Measurements from ENCODE around the gene DUS2. TPM values are rescaled to one million over a fixed set of nuclear protein-coding genes. Genes with fewer than 3 reads are reported as not detected.

Gene DUS2
- total RNA-seq, 1 donor from 2014 or later: 27.8 TPM

GRCh38 chr16:68040506-68041288 is 17.6 kb downstream of the DUS2 start:
- intact Hi-C loops (cut with micrococcal nuclease): loop anchor here (1.0 to 2.0 kb wide), 11 partner anchors 18 to 519 kb away; partner anchors contain the start of genes DDX28, DUS2, NFATC3 and PSMB10

DNA sequence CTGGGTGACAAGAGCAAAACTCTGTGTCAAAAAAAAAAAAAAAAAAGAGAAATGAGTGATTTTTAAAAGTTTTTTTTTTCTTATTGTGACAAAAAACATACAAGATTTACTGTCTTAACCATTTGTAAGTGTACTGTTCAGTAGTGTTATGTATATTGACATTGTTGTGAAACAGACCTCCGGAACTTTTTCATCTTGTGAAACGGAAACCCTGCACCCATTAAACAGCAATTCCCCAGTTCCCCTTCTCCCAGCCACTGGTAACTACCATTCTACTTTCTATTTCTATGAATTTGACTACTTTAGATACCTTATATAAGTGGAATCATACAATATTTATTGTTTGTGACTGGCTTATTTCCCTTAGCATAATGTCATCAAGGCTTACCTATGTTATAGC is 18.7 kb downstream of the DUS2 start:
- intact Hi-C loops (cut with micrococcal nuclease): loop anchor here (2.0 kb wide), 1 partner anchor 19 kb away; the partner anchor contains the start of genes DDX28 and DUS2

DNA sequence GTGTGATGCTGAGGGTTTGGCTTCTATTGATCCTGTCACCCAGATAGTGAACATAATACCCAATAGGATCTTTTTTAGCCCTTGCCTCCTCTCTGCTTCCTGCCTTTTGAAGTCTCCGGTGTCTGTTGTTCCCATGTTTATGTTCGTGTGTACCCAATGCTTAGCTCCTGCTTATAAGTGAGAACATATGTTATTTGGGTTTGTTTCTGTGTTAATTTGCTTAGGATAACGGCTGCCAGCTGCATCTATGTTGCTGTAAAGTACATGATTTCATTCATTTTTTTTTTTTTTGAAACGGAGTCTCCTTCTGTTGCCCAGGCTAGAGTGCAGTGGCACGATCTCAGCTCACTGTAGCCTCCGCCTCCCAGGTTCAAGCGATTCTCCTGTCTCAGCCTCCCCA is 23.0 kb downstream of the DUS2 start:
- intact Hi-C loops (cut with micrococcal nuclease): no loop called here

- intact Hi-C loops (cut with micrococcal nuclease): no loop called here
These were observed 24.9 kb downstream of the DUS2 start for GRCh38 chr16:68047987-68048386.

GRCh38 chr16:68049449-68049848 is 26.4 kb downstream of the DUS2 start:
- intact Hi-C loops (cut with micrococcal nuclease): no loop called here

GRCh38 chr16:68055395-68055794 is 32.3 kb downstream of the DUS2 start:
- intact Hi-C loops (cut with micrococcal nuclease): no loop called here

GRCh38 chr16:68059804-68060203 is 36.7 kb downstream of the DUS2 start:
- intact Hi-C loops (cut with micrococcal nuclease): loop anchor here (5.0 kb wide), 1 partner anchor 188 kb away; the partner anchor contains the start of gene EDC4

- intact Hi-C loops (cut with micrococcal nuclease): loop anchor here (5.0 kb wide), 1 partner anchor 189 kb away; the partner anchor contains the start of gene EDC4
These were observed 38.3 kb downstream of the DUS2 start for GRCh38 chr16:68061396-68061795.

DNA sequence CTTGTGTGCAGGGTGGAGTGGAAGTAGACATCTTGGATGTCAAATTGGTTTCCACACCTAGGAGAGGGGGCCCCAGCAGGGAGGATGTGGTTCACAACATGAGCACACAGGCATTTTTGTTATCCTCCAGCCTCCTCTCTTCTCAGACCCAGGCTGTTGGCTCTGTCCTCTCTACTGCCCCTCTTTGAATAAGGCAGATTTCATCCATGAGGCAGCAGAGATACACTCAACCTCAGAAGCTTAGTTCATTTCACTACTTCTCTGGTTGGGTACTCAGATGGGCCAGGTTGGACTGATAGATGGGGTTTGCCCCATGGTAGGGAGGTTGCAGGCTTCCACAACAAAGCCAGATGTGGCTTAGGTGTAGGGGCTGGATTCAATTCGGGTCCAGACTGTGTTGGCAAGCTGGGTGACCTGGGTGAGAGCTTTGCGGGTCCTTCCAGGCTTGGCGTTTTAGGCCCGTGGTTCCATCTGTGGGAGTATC is 39.9 kb downstream of the DUS2 start:
- intact Hi-C loops (cut with micrococcal nuclease): loop anchor here (1.0 to 5.0 kb wide), 3 partner anchors 7 to 191 kb away; partner anchors contain the start of genes EDC4 and NFATC3

- intact Hi-C loops (cut with micrococcal nuclease): loop anchor here (1.0 to 5.0 kb wide), 9 partner anchors 25 to 363 kb away; partner anchors contain the start of genes DDX28, DUS2, EDC4 and PSMB10
These were observed 41.8 kb downstream of the DUS2 start for GRCh38 chr16:68064791-68065365.

DNA sequence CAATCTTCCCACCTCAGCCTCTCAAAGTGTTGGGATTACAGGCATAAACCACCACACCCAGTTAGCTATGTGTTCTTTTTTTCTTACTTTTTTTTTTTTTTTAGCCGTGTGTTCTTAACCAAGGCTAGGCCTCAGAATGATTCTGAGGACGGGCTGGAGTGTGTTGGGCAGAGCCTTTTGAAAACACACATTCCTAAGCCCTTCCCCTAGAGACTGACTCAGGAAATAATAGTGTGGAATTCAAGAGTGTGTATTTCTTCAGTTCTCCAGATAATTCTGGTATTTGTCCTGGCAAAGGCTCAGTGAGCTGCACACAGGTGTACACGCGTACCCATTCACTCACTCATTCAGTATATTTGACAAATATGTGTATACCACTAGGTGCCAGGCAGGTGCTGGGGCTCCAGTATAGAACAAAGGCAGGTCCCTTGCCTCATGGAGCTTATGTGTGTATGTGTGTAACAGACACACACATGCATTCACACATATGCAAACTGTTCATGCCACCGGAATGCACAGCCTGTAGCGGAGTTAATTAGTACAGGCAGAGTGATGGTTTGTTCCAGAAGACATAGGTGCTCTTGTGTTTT is 42.7 kb downstream of the DUS2 start:
- intact Hi-C loops (cut with micrococcal nuclease): loop anchor here (2.0 to 5.0 kb wide), 2 partner anchors 43 to 364 kb away; partner anchors contain the start of genes DDX28 and DUS2

DNA sequence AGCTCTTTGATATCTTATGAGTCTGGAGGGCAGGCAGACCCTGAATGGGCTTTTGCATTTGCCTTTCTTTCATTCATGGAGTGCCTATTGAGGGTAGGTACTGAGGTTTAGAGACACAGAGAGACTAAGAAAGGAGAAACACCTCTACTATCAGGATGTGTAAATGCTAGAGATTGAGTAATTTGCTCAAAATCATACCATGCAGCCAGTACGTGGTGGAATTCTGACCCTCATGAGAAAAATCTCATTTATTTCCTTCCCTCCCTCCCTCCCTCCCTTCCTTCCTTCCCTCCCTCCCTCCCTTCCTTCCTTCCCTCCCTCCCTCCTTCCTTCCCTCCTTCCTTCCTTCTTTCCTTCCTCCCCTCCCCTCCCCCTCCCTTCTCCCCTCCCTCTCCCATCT is 43.7 kb downstream of the DUS2 start:
- intact Hi-C loops (cut with micrococcal nuclease): loop anchor here (5.0 kb wide), 1 partner anchor 364 kb away; no protein-coding TSS in a partner anchor

GRCh38 chr16:68068926-68069325 is 45.8 kb downstream of the DUS2 start:
- intact Hi-C loops (cut with micrococcal nuclease): loop anchor here (5.0 kb wide), 1 partner anchor 367 kb away; no protein-coding TSS in a partner anchor

- intact Hi-C loops (cut with micrococcal nuclease): loop anchor here (1.0 to 5.0 kb wide), 4 partner anchors 7 to 367 kb away; no protein-coding TSS in a partner anchor
These were observed 46.6 kb downstream of the DUS2 start for GRCh38 chr16:68069511-68070248.

DNA sequence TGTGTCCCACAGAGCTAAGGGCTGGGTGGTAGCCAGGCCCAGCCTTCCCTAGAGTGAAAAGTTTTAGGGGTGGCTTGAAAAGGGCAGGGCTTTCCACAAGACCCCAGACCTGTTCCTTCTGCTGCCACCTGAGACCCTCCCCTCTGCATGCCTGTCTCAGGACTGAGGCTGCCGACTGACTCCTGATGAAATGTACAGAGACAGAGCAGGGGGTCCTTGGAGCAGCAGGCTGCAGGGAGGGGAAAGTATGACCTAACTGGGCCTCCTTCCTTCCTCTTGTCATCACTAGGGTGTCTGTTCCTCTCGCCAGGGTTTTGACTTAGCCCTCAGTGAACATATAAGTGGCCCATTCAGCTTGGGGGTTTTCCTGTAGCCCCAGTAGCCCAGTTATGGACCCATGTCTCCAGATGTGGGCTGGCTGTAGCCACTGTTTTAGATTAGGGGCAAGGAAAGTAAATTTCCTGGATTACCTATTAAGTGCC is 47.2 kb downstream of the DUS2 start:
- intact Hi-C loops (cut with micrococcal nuclease): loop anchor here (1.0 to 2.0 kb wide), 3 partner anchors 8 to 47 kb away; no protein-coding TSS in a partner anchor

- intact Hi-C loops (cut with micrococcal nuclease): loop anchor here (1.0 to 2.0 kb wide), 4 partner anchors 8 to 46 kb away; no protein-coding TSS in a partner anchor
These were observed 47.9 kb downstream of the DUS2 start for GRCh38 chr16:68070806-68071517.

- intact Hi-C loops (cut with micrococcal nuclease): loop anchor here (1.0 to 2.0 kb wide), 2 partner anchors 8 to 45 kb away; no protein-coding TSS in a partner anchor
These were observed 48.4 kb downstream of the DUS2 start for GRCh38 chr16:68071518-68071901.

- intact Hi-C loops (cut with micrococcal nuclease): no loop called here
These were observed 49.1 kb downstream of the DUS2 start for GRCh38 chr16:68072038-68072695.
